SK-N-SH (cell line): ENCODE measurements around the gene MFSD2B. TPM values are rescaled to one million over a fixed set of nuclear protein-coding genes. Genes with fewer than 3 reads are reported as not detected.
A peak's percentile ranks its signal among the peaks of the same experiment; 100 is the strongest.

ENCODE experiments used
- CTCF ChIA-PET: fragments of 300-600, 350-600 bp; formaldehyde crosslinking; extraction: SDS; loops from one replicate; lab custom pipeline; 2021; lab: Yijun Ruan, JAX
- POLR2A ChIA-PET: fragments of 350-600 bp; sonication (Branson Sonifier 250); formaldehyde crosslinking; extraction: SDS; loops from one replicate; lab custom pipeline; 2020; ENCODE audit warnings: antibody characterized with exemption, inconsistent platforms; lab: Yijun Ruan, JAX
- DNase-seq: peaks from one replicate; pipeline ENCODE4 v3.0.0; 2012
- H2AFZ ChIP-seq: fragments of 200-600 bp; sonication (generic); 2 replicates; pipeline ENCODE4 v1.8.1; 2016; ENCODE audit warnings: antibody characterized with exemption, mild to moderate bottlenecking, low read depth
- H3F3A ChIP-seq: fragments of 200-600 bp; sonication (generic); replicated peaks from 2 replicates; pipeline ENCODE3; 2016; ENCODE audit warnings: antibody characterized with exemption, mild to moderate bottlenecking; ENCODE audit not compliant: insufficient read depth
- H3K27ac ChIP-seq, 2 experiments: fragments of 200-500 bp in 1 of 2; fragments of 200-600 bp in 1 of 2; sonication (Bioruptor generic) in 1 of 2; sonication (generic), shearing (Covaris generic) in 1 of 2; 2 replicates each; pipeline versions ENCODE4 v1.5.1 to v1.6.1; 2014 to 2016; ENCODE audit warnings: low read depth in 2 of 2, inconsistent platforms in 1 of 2, low read length in 1 of 2, mild to moderate bottlenecking in 1 of 2, mixed read lengths in 1 of 2
- H3K27me3 ChIP-seq: fragments of 200-600 bp; sonication (generic), shearing (Covaris generic); 2 replicates; pipeline ENCODE4 v1.6.1; 2016; ENCODE audit warnings: mixed run types; ENCODE audit not compliant: insufficient read depth
- H3K36me3 ChIP-seq, 2 experiments: fragments of 200-500 bp in 1 of 2; fragments of 200-600 bp in 1 of 2; sonication (Bioruptor generic) in 1 of 2; sonication (generic) in 1 of 2; replicated peaks in 1 of 2; 2 replicates each; pipeline versions ENCODE3 to v1.5.1; 2014 to 2016; ENCODE audit warnings: low read length in 1 of 2, mild to moderate bottlenecking in 1 of 2; ENCODE audit not compliant: insufficient read depth in 2 of 2, control insufficient read depth in 1 of 2
- H3K4me1 ChIP-seq, 2 experiments: fragments of 200-500 bp in 1 of 2; fragments of 200-600 bp in 1 of 2; sonication (Bioruptor generic) in 1 of 2; sonication (generic), shearing (Covaris generic) in 1 of 2; 2 replicates each; pipeline versions ENCODE4 v1.5.1 to v1.6.1; 2014 to 2016; ENCODE audit warnings: low read depth in 1 of 2, low read length in 1 of 2, mixed run types in 1 of 2; ENCODE audit not compliant: insufficient read depth in 2 of 2, control insufficient read depth in 1 of 2
- H3K4me2 ChIP-seq: fragments of 200-600 bp; sonication (generic), shearing (Covaris generic); 2 replicates; pipeline ENCODE4 v1.6.1; 2017; ENCODE audit warnings: mixed run types
- H3K4me3 ChIP-seq, 2 experiments: fragments of 200-500 bp in 1 of 2; fragments of 200-600 bp in 1 of 2; sonication (Bioruptor generic) in 1 of 2; sonication (generic), shearing (Covaris generic) in 1 of 2; 2 replicates each; pipeline versions ENCODE4 v1.5.1 to v1.8.1; 2014 to 2016; ENCODE audit warnings: low read depth in 2 of 2, inconsistent platforms in 1 of 2, low read length in 1 of 2, mild to moderate bottlenecking in 1 of 2, mixed read lengths in 1 of 2, moderate library complexity in 1 of 2
- H3K79me2 ChIP-seq: fragments of 200-600 bp; sonication (generic); 2 replicates; pipeline ENCODE4 v1.8.1; 2017; ENCODE audit warnings: mild to moderate bottlenecking; ENCODE audit not compliant: insufficient read depth
- H3K9ac ChIP-seq: fragments of 200-600 bp; sonication (generic); 2 replicates; pipeline ENCODE4 v1.6.1; 2017; ENCODE audit warnings: mixed run types
- H3K9me2 ChIP-seq: fragments of 200-600 bp; sonication (generic); 2 replicates; pipeline ENCODE4 v1.6.1; 2017; ENCODE audit warnings: mixed run types
- H3K9me3 ChIP-seq: fragments of 200-600 bp; sonication (generic); 2 replicates; pipeline ENCODE4 v1.6.1; 2017; ENCODE audit warnings: mixed run types, mild to moderate bottlenecking, moderate library complexity
- H4K20me1 ChIP-seq: fragments of 200-600 bp; sonication (generic); 2 replicates; pipeline ENCODE4 v1.6.1; 2017; ENCODE audit warnings: mild to moderate bottlenecking, mixed run types; ENCODE audit not compliant: insufficient read depth
- CHD2 ChIP-seq: fragments of 150-350 bp; IDR thresholded peaks from 2 replicates; pipeline ENCODE4 v1.6.1; 2018; ENCODE audit warnings: low read length; ENCODE audit not compliant: partially characterized antibody
- FOSL2 ChIP-seq: IDR thresholded peaks from 2 replicates; pipeline ENCODE4 v1.4.0; 2012; ENCODE audit warnings: low read depth, mild to moderate bottlenecking, moderate library complexity, borderline replicate concordance
- FOXJ3 ChIP-seq: sonication (generic); formaldehyde crosslinking; IDR thresholded peaks from 2 replicates; pipeline ENCODE4 v1.5.1; 2020; ENCODE audit warnings: mild to moderate bottlenecking, missing genetic modification reagents
- GABPA ChIP-seq: IDR thresholded peaks from 2 replicates; pipeline ENCODE4 v1.4.0; 2012; ENCODE audit warnings: low read depth, mild to moderate bottlenecking
- MAX ChIP-seq: IDR thresholded peaks from 2 replicates; pipeline ENCODE4 v1.4.0; 2012; ENCODE audit warnings: low read depth
- MEF2A ChIP-seq: IDR thresholded peaks from 2 replicates; pipeline ENCODE4 v1.4.0; 2012; ENCODE audit warnings: low read depth, borderline replicate concordance
- MXI1 ChIP-seq: IDR thresholded peaks from 2 replicates; pipeline ENCODE4 v1.6.1; 2012; ENCODE audit warnings: mild to moderate bottlenecking, low read depth, low read length, improper control_type of control experiment
- RAD21 ChIP-seq: IDR thresholded peaks from 2 replicates; pipeline ENCODE4 v1.6.1; 2012; ENCODE audit warnings: mild to moderate bottlenecking, low read length
- RCOR1 ChIP-seq: fragments of 150-350 bp; IDR thresholded peaks from 2 replicates; pipeline ENCODE4 v1.6.1; 2017; ENCODE audit warnings: antibody characterized with exemption, low read length
- RFX5 ChIP-seq: IDR thresholded peaks from 2 replicates; pipeline ENCODE4 v1.6.1; 2012; ENCODE audit warnings: mild to moderate bottlenecking, improper control_type of control experiment, low read length
- RXRA ChIP-seq: IDR thresholded peaks from 2 replicates; pipeline ENCODE4 v1.4.0; 2012; ENCODE audit warnings: low read depth, mild to moderate bottlenecking, borderline replicate concordance
- SIN3A ChIP-seq: IDR thresholded peaks from 2 replicates; pipeline ENCODE4 v1.6.1; 2012; ENCODE audit warnings: low read depth, mild to moderate bottlenecking, low read length, moderate library complexity, borderline replicate concordance
- TCF12 ChIP-seq: IDR thresholded peaks from 2 replicates; pipeline ENCODE4 v1.4.0; 2012
- TEAD4 ChIP-seq: IDR thresholded peaks from 2 replicates; pipeline ENCODE4 v1.4.0; 2012; ENCODE audit warnings: mild to moderate bottlenecking, borderline replicate concordance; ENCODE audit not compliant: insufficient read depth
- YY1 ChIP-seq: IDR thresholded peaks from 2 replicates; pipeline ENCODE4 v1.4.0; 2012; ENCODE audit warnings: low read depth, mild to moderate bottlenecking
- ZBTB33 ChIP-seq: IDR thresholded peaks from 2 replicates; pipeline ENCODE4 v1.4.0; 2012; ENCODE audit warnings: low read depth, borderline replicate concordance
- WGBS: methylation state at CpG from one replicate; pipeline ENCODE4 v1.1.6; 2017; ENCODE audit warnings: low lambda C conversion rate; 5-methylcytosine and 5-hydroxymethylcytosine counted together
- polyA plus RNA-seq, 3 experiments: library from polyadenylated mRNA; depleted of rRNA; stranded (reverse); fragments of >200 nt; gene quantifications; 2 replicates each; pipeline ENCODE4 v1.2.3, GENCODE V29; 2012
- TF ChIP-seq, protein P1 (sequence below): fragments of 200-600 bp; sonication (generic); IDR thresholded peaks from 2 replicates; pipeline ENCODE4 v1.6.1; 2017; ENCODE audit warnings: antibody characterized with exemption, mild to moderate bottlenecking, moderate library complexity

Gene MFSD2B
- polyA plus RNA-seq, 1 of the 3 experiments (the other 2 are of a cell fraction): not detected

DNA sequence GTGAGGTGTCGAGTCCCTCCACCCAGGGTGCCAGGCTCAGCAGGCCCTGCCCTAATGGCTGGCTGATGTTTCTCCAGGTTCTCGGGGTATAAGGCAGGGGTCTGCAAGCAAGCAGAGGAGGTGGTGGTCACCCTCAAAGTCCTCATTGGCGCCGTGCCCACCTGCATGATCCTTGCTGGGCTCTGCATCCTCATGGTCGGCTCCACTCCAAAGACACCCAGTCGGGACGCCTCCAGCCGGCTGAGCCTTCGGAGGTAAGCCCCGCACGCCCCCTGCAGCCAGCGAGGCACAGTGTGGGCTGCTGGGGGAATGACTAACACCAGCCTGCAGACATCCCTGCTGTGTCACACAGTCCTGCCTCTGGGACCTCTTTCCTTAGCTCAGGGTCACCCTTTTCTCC, 14.1 kb downstream of the MFSD2B start:
- ChIA-PET POLR2A (no interaction called here), CTCF (interaction anchor here (1.6 kb wide), 1 partner anchor 98 kb away, joined by 3 read pairs; the partner anchor contains the start of gene ATAD2B)
- no peak for DNase-seq
- H3K36me3 ChIP-seq: peaks cover 0 to 12% of the 10 kb centered on the region in 2 experiments
- H3K27ac ChIP-seq: no peak overlapping the region
- no peaks in the 10 kb centered on the region for H4K20me1 ChIP-seq
- H3K4me3 ChIP-seq: no peak overlapping the region
- no peak for TF ChIP-seq SIN3A
- TF ChIP-seq, protein P1, sequence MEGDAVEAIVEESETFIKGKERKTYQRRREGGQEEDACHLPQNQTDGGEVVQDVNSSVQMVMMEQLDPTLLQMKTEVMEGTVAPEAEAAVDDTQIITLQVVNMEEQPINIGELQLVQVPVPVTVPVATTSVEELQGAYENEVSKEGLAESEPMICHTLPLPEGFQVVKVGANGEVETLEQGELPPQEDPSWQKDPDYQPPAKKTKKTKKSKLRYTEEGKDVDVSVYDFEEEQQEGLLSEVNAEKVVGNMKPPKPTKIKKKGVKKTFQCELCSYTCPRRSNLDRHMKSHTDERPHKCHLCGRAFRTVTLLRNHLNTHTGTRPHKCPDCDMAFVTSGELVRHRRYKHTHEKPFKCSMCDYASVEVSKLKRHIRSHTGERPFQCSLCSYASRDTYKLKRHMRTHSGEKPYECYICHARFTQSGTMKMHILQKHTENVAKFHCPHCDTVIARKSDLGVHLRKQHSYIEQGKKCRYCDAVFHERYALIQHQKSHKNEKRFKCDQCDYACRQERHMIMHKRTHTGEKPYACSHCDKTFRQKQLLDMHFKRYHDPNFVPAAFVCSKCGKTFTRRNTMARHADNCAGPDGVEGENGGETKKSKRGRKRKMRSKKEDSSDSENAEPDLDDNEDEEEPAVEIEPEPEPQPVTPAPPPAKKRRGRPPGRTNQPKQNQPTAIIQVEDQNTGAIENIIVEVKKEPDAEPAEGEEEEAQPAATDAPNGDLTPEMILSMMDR: peak; percentile 26; the same call in 1 of the 2 replicates
- no peaks in the 10 kb centered on the region for H3K9me3 ChIP-seq
- H3K9ac ChIP-seq: no peak overlapping the region
- H3K9me2 ChIP-seq: no peaks in the 10 kb centered on the region
- peaks cover 6% of the 10 kb centered on the region; the same call in 1 of the 2 replicates for H3K79me2 ChIP-seq
- no peaks in the 10 kb centered on the region for H3K4me1 ChIP-seq
- no peaks in the 10 kb centered on the region for H3K27me3 ChIP-seq
- no peak overlapping the region for H3K4me2 ChIP-seq
- no peaks in the 10 kb centered on the region for H3F3A ChIP-seq
- WGBS: 91% methylated on average over 10 of the region's 12 CpGs
- H2AFZ ChIP-seq: no peak overlapping the region

- TF ChIP-seq SIN3A (no peak), GABPA (no peak), RFX5 (no peak), TCF12 (no peak), ZBTB33 (no peak), MAX (no peak), YY1 (no peak), TEAD4 (no peak), FOSL2 (no peak), CHD2 (no peak), RCOR1 (no peak), RXRA (no peak), MXI1 (no peak), MEF2A (no peak), FOXJ3 (CRISPR knock-in tag) (no peak), RAD21 (no peak)
- TF ChIP-seq, protein P1: no peak
- TF ChIP-seq, all 33 proteins: peak for 0
- ChIA-PET POLR2A (no interaction called here), CTCF (interaction anchor here (1.6 to 2.1 kb wide), 3 partner anchors 9 to 99 kb away, joined by 3 to 8 read pairs (median 6); partner anchors contain the start of gene ATAD2B)
- Histone ChIP-seq H3K9me3 (no peaks in the 10 kb centered on the region), H3K4me2 (no peak overlapping the region), H3K9ac (no peak overlapping the region), H3K79me2 (peaks cover 6% of the 10 kb centered on the region; the same call in 1 of the 2 replicates), H3F3A (no peaks in the 10 kb centered on the region), H3K4me3 (no peak overlapping the region), H4K20me1 (no peaks in the 10 kb centered on the region), H3K9me2 (no peaks in the 10 kb centered on the region), H3K36me3 (peaks cover 7 to 21% of the 10 kb centered on the region in 2 experiments), H2AFZ (no peak overlapping the region), H3K27ac (no peak overlapping the region), H3K4me1 (no peaks in the 10 kb centered on the region), H3K27me3 (no peaks in the 10 kb centered on the region)
- 99% methylated on average over 9 of the region's 17 CpGs for WGBS
- no peak for DNase-seq
These were observed 15.2 kb downstream of the MFSD2B start for GRCh38 chr2:24024996-24025663.
